Measurements from ENCODE around the gene KAT6B.
A peak's percentile ranks its signal among the peaks of the same experiment; 100 is the strongest.

The KAT6B gene

DNA sequence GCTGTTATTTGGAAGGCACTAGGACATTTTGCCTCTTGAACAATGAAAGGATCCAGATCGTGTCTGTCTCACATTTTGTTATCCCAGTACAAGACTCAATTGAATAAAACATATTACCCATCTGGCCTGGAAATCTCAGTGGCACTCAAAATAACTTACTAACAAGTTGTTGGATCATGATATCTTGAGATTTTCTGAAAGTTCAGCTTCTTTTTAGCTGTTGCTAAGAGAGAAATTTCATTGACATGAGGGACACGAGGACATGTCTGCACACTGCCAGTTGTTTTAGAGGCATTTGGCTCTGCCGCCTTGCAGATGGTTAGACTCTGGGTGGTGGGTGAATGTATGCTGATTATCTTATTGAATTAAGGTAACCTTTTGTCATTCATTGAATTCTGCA is 41.0 kb downstream of the KAT6B start:
- no peaks in the 10 kb centered on the region for H3K9me3 Mint-ChIP-seq
- no peaks in the 10 kb centered on the region for H3K4me1 Mint-ChIP-seq
- no peak for DNase-seq
- no peak overlapping the region for H3K4me3 Mint-ChIP-seq
- TF ChIP-seq, protein P1, sequence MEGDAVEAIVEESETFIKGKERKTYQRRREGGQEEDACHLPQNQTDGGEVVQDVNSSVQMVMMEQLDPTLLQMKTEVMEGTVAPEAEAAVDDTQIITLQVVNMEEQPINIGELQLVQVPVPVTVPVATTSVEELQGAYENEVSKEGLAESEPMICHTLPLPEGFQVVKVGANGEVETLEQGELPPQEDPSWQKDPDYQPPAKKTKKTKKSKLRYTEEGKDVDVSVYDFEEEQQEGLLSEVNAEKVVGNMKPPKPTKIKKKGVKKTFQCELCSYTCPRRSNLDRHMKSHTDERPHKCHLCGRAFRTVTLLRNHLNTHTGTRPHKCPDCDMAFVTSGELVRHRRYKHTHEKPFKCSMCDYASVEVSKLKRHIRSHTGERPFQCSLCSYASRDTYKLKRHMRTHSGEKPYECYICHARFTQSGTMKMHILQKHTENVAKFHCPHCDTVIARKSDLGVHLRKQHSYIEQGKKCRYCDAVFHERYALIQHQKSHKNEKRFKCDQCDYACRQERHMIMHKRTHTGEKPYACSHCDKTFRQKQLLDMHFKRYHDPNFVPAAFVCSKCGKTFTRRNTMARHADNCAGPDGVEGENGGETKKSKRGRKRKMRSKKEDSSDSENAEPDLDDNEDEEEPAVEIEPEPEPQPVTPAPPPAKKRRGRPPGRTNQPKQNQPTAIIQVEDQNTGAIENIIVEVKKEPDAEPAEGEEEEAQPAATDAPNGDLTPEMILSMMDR (IDR thresholded peaks at IDR 0.05), result no peak
- no peaks in the 10 kb centered on the region for H3K27me3 Mint-ChIP-seq (ENCODE audit: low read depth, poor library complexity)
- no peaks in the 10 kb centered on the region for H3K36me3 Mint-ChIP-seq (ENCODE audit: low read depth)
- H3K27ac Mint-ChIP-seq, result no peak overlapping the region

DNA sequence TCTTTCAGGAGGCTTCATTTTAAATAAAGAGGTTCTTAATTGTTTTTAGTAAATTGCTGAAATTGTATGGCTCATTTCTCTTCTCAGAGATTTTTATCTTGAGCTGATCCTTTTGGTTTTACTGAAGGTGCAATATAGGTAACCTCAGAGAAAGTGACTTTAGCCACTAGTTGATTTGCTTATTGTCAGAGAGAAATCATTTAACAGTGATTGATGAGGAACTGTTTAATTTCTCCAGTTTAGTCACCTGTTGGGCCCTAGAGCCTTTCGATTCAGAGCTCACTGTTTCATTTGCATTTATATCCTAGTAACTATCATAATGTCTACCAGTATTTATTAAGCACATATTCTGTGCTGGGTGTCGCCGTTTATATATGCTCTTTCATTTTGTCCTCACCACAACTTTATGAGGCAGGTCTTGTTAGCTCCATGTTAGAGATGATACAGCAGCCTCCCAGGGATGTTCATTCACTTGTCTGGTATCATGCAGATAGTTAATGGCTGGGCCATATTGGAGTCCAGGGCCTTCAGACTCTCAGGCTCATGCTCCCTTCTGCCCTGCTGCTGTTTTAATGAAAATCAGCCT is 42.1 kb downstream of the KAT6B start:
- Mint-ChIP-seq H3K9me3 (no peaks in the 10 kb centered on the region), H3K36me3 (ENCODE audit: low read depth) (no peaks in the 10 kb centered on the region), H3K27me3 (ENCODE audit: low read depth, poor library complexity) (peaks cover 3% of the 10 kb centered on the region), H3K4me1 (no peaks in the 10 kb centered on the region), H3K27ac (no peak overlapping the region), H3K4me3 (no peak overlapping the region)
- no peak for DNase-seq
- TF ChIP-seq, protein P1 (IDR thresholded peaks at IDR 0.05), result no peak

DNA sequence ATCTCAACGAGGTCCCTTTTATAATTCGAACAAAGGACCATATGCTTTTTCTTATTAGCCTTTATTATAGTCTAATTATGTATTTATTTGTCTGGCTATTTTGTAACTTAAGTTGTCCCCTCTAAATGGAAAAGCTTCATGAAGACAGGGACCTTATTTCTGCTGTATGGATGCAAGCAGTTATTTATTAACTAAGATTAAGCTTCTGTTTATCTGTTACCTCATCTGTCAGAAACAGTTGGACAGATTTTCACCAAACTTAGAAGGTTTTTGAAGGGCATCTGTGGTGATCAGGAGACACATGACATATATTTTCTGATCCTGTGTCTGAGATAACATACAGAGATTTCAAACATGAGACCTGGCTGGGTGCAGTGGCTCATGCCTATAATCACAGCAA is 43.2 kb downstream of the KAT6B start:
- H3K4me3 Mint-ChIP-seq, result no peak overlapping the region
- no peaks in the 10 kb centered on the region for H3K9me3 Mint-ChIP-seq
- no peak overlapping the region for H3K27ac Mint-ChIP-seq
- no peak for DNase-seq
- TF ChIP-seq, protein P1 (IDR thresholded peaks at IDR 0.05), result no peak
- H3K36me3 Mint-ChIP-seq (ENCODE audit: low read depth), result no peaks in the 10 kb centered on the region
- H3K27me3 Mint-ChIP-seq (ENCODE audit: low read depth, poor library complexity), result peaks cover 3% of the 10 kb centered on the region
- H3K4me1 Mint-ChIP-seq, result peaks cover 3% of the 10 kb centered on the region

DNA sequence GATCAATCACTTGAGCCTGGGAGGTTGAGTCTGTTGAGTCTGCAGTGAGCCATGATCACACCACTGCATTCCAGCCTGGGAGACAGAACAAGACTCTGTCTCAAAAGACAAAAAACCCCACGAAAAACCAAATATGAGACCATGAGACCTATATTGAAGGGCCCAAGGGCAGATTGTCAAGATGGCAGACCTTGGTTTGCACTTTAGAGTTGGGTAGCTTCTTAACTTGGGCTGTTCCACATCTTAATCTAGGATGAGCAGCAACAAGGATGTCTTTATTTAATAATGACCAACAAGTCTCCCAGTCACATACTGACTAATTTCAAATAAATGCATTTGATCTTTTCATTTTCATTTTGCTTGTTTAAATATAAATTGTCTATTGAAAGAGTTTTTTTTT is 43.8 kb downstream of the KAT6B start:
- Mint-ChIP-seq H3K27ac (no peak overlapping the region), H3K4me1 (peaks cover 9% of the 10 kb centered on the region), H3K9me3 (no peaks in the 10 kb centered on the region), H3K36me3 (ENCODE audit: low read depth) (no peaks in the 10 kb centered on the region), H3K27me3 (ENCODE audit: low read depth, poor library complexity) (peaks cover 3% of the 10 kb centered on the region), H3K4me3 (no peak overlapping the region)
- no peak for DNase-seq
- TF ChIP-seq, protein P1 (IDR thresholded peaks at IDR 0.05), result no peak

DNA sequence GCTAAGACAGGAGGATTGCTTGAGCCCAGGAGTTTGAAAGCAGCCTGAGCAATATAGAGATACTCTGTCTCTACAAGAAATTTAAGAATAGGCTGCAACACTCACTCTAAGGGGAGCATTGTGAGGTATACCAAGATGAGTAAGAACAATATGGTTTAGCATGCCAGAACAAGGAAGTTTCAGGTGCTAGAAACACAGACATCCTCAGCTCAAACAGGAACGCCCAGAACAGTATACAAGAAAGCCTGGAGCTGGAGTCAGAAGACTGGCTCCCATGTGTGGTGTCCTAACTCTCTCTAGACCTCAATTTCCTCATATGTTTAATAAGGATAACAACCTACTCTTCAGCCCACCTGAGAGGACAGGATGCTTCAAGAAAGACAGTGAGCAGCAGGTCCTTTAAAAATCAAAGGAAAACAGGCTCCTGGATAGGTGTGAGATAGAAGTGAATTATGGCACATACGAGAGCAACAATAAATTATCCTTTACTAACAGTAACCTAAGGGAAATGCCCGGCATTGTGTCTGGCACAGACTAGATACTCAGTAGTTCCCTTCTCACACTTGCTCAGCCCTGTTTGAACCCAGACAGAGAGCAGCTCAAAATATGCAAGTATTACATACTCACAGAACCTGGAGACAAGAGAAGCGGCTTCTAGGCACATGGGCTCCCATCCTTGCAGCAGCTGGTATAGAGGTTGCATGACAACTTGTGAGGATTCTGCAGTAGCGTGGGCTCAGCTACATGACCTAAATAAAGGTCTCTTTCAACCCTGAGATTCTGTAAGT is 45.4 kb downstream of the KAT6B start:
- TF ChIP-seq, protein P1 (IDR thresholded peaks at IDR 0.05), result no peak
- no peaks in the 10 kb centered on the region for H3K36me3 Mint-ChIP-seq (ENCODE audit: low read depth)

More for the DNA sequence above, 45.4 kb downstream of the KAT6B start:
- H3K4me1 Mint-ChIP-seq, result peaks cover 22% of the 10 kb centered on the region
- H3K27ac Mint-ChIP-seq, result peak overlapping the region; percentile 74
- H3K4me3 Mint-ChIP-seq, result no peak overlapping the region
- peaks cover 3% of the 10 kb centered on the region for H3K27me3 Mint-ChIP-seq (ENCODE audit: low read depth, poor library complexity)
- H3K9me3 Mint-ChIP-seq, result no peaks in the 10 kb centered on the region
- DNase-seq, result no peak
